Sigmoid colon (tissue), 7 donors: ENCODE data around the gene GK2. TPM values are rescaled to one million over a fixed set of nuclear protein-coding genes. Genes with fewer than 3 reads are reported as not detected.

ENCODE experiments used
- DNase-seq: peaks from one replicate; pipeline ENCODE4 v3.0.0-alpha.2; 2019
- H3K27ac ChIP-seq, 4 donors: fragments of 200-600 bp; sonication (generic); one replicate each; pipeline ENCODE4 v1.5.1; 2016 to 2019; ENCODE audit warnings: mild to moderate bottlenecking in 1 of 4
- H3K27me3 ChIP-seq, 3 donors: fragments of 200-600 bp; sonication (generic); one replicate each; pipeline ENCODE4 v1.5.1; 2019; ENCODE audit warnings: mild to moderate bottlenecking in 1 of 3
- H3K36me3 ChIP-seq, 4 donors: fragments of 200-600 bp; sonication (generic); one replicate each; pipeline ENCODE4 v1.5.1; 2016 to 2019
- H3K4me1 ChIP-seq, 4 donors: fragments of 200-600 bp; sonication (generic); one replicate each; pipeline ENCODE4 v1.5.1; 2017 to 2019
- H3K4me3 ChIP-seq, 4 donors: fragments of 200-600 bp; sonication (generic); one replicate each; pipeline ENCODE4 v1.5.1; 2017 to 2019; ENCODE audit warnings: mild to moderate bottlenecking in 2 of 4, moderate library complexity in 1 of 4
- H3K9me3 ChIP-seq, 4 donors: fragments of 200-600 bp in 3 of 4; sonication (generic) in 3 of 4; one replicate each; pipeline versions ENCODE4 v1.5.1 to v1.6.1; 2013 to 2019
- CTCF ChIP-seq, 4 experiments: fragments of 450-650 bp in 3 of 4; fragments of 200-600 bp in 1 of 4; IDR thresholded peaks; one replicate each; pipeline ENCODE4 v1.5.1; 2016 to 2019; ENCODE audit warnings: antibody characterized with exemption in 4 of 4, mild to moderate bottlenecking in 3 of 4, moderate library complexity in 2 of 4
- EP300 ChIP-seq, 4 donors: sonication (generic); formaldehyde crosslinking; IDR thresholded peaks; one replicate each; pipeline ENCODE4 v1.6.1; 2017; ENCODE audit warnings: antibody characterized with exemption in 4 of 4
- POLR2A ChIP-seq, 2 donors: fragments of 450-650 bp; IDR thresholded peaks; one replicate each; pipeline ENCODE4 v1.6.1; 2016; ENCODE audit warnings: antibody characterized with exemption in 2 of 2, mild to moderate bottlenecking in 2 of 2, moderate library complexity in 2 of 2
- POLR2AphosphoS5 ChIP-seq, 4 donors: sonication (generic); formaldehyde crosslinking; IDR thresholded peaks; one replicate each; pipeline ENCODE4 v1.6.1; 2017; ENCODE audit warnings: antibody characterized with exemption in 4 of 4
- WGBS, 2 donors: extraction: QIAGEN DNeasy Blood & Tissue Kit; methylation state at CpG; one replicate each; pipeline ENCODE4 v1.1.7; 2013; 5-methylcytosine and 5-hydroxymethylcytosine counted together
- intact Hi-C: fragments of 100-400 bp; cut with DNase I; formaldehyde crosslinking; loops from one replicate; pipeline ENCODE4 v1.15.1; 2023
- polyA plus RNA-seq, 3 donors: library from polyadenylated mRNA; stranded (reverse); fragments of 200-250 nt; gene quantifications; one replicate each; pipeline ENCODE4 v1.2.3, GENCODE V29; 2013
- total RNA-seq, 4 donors: library from RNA; depleted of rRNA; stranded (reverse); fragments of >200 nt; gene quantifications; one replicate each; pipeline ENCODE4 v1.1.0, GENCODE V29; 2016
- donor health status: healthy with polysubstance abuse.
- donor health status: Bipolar disorder and iron deficiency.
- donor health status: healthy.

Gene GK2
- total and polyA plus RNA-seq, 7 donors: not detected

- WGBS, 2 donors: 84 to 85% methylated on average over 9 of the region's 9 CpGs
- Histone ChIP-seq H3K27ac (no peak overlapping the region), H3K36me3 (no peaks in the 10 kb centered on the region), H3K27me3 (no peaks in the 10 kb centered on the region), H3K9me3 (no peaks in the 10 kb centered on the region), H3K4me1 (no peaks in the 10 kb centered on the region), H3K4me3 (no peak overlapping the region)
- no peak for TF ChIP-seq EP300 (IDR thresholded peaks at IDR 0.05)
- no peak for TF ChIP-seq POLR2AphosphoS5 (IDR thresholded peaks at IDR 0.05)
- DNase-seq: no peak
- intact Hi-C loops: no loop called here
Measured at GRCh38 chr4:79413032-79413885, 5.2 kb upstream of the GK2 start.

- no peak for DNase-seq
- Histone ChIP-seq H3K36me3 (no peaks in the 10 kb centered on the region), H3K4me1 (no peaks in the 10 kb centered on the region), H3K4me3 (no peak overlapping the region), H3K27ac (no peak overlapping the region), H3K27me3 (no peaks in the 10 kb centered on the region), H3K9me3 (no peaks in the 10 kb centered on the region)
- intact Hi-C loops: no loop called here
- TF ChIP-seq POLR2A (IDR thresholded peaks at IDR 0.05) (no peak), EP300 (IDR thresholded peaks at IDR 0.05) (no peak), CTCF (IDR thresholded peaks at IDR 0.05) (no peak), POLR2AphosphoS5 (IDR thresholded peaks at IDR 0.05) (no peak)
Measured at GRCh38 chr4:79404666-79405065, 3.4 kb downstream of the GK2 start.

GRCh38 chr4:79403356-79403755 is 4.7 kb downstream of the GK2 start:
- intact Hi-C loops: no loop called here
- H3K27me3 ChIP-seq: no peaks in the 10 kb centered on the region

GRCh38 chr4:79402332-79402851 is 5.6 kb downstream of the GK2 start:
- no peak overlapping the region for H3K4me3 ChIP-seq
- 70 to 80% methylated on average over 1 of the region's 1 CpG for WGBS, 2 donors
- no peaks in the 10 kb centered on the region for H3K4me1 ChIP-seq
- DNase-seq: no peak
- intact Hi-C loops: no loop called here
- H3K36me3 ChIP-seq: no peaks in the 10 kb centered on the region
- TF ChIP-seq POLR2AphosphoS5 (IDR thresholded peaks at IDR 0.05) (no peak), EP300 (IDR thresholded peaks at IDR 0.05) (no peak), CTCF (IDR thresholded peaks at IDR 0.05) (no peak), POLR2A (IDR thresholded peaks at IDR 0.05) (no peak)
- no peaks in the 10 kb centered on the region for H3K27me3 ChIP-seq
- no peaks in the 10 kb centered on the region for H3K9me3 ChIP-seq
- no peak overlapping the region for H3K27ac ChIP-seq

More at GRCh38 chr4:79403356-79403755, 4.7 kb downstream of the GK2 start:
- no peaks in the 10 kb centered on the region for H3K36me3 ChIP-seq
- no peaks in the 10 kb centered on the region for H3K4me1 ChIP-seq
- TF ChIP-seq CTCF (IDR thresholded peaks at IDR 0.05) (no peak), POLR2AphosphoS5 (IDR thresholded peaks at IDR 0.05) (no peak), POLR2A (IDR thresholded peaks at IDR 0.05) (no peak), EP300 (IDR thresholded peaks at IDR 0.05) (no peak)
- DNase-seq: no peak
- 93 to 99% methylated on average over 1 of the region's 1 CpG for WGBS, 2 donors
- no peak overlapping the region for H3K4me3 ChIP-seq
- H3K27ac ChIP-seq: no peak overlapping the region
- H3K9me3 ChIP-seq: no peaks in the 10 kb centered on the region

GRCh38 chr4:79399076-79399475 is 9.0 kb downstream of the GK2 start:
- Histone ChIP-seq H3K36me3 (no peaks in the 10 kb centered on the region), H3K9me3 (no peaks in the 10 kb centered on the region), H3K4me3 (no peak overlapping the region), H3K4me1 (no peaks in the 10 kb centered on the region), H3K27ac (no peak overlapping the region), H3K27me3 (no peaks in the 10 kb centered on the region)
- 67 to 80% methylated on average over 1 of the region's 1 CpG for WGBS, 2 donors
- TF ChIP-seq POLR2A (IDR thresholded peaks at IDR 0.05): no peak
- TF ChIP-seq POLR2AphosphoS5 (IDR thresholded peaks at IDR 0.05): no peak
- no peak for TF ChIP-seq EP300 (IDR thresholded peaks at IDR 0.05)
- TF ChIP-seq CTCF (IDR thresholded peaks at IDR 0.05): no peak
- no peak for DNase-seq
- intact Hi-C loops: no loop called here
